Mucosa of rectum (tissue), 2 donors: ENCODE results near the gene PSG4.
"Not testable (repeated sequence)": the region's sequence is repeated elsewhere in the genome, so short reads cannot be mapped to it uniquely, and the experiment has no call there.

ENCODE experiments used
- H3K27ac ChIP-seq, 2 donors: one replicate each; pipeline ENCODE4 v1.7.0; 2013; ENCODE audit warnings: inconsistent platforms in 2 of 2, low read depth in 2 of 2, low read length in 2 of 2
- H3K27me3 ChIP-seq, 2 donors: one replicate each; pipeline ENCODE4 v1.7.0; 2013; ENCODE audit warnings: low read length in 2 of 2; ENCODE audit not compliant: control insufficient read depth in 2 of 2, insufficient read depth in 2 of 2
- H3K36me3 ChIP-seq, 2 donors: one replicate each; pipeline ENCODE4 v1.7.0; 2013; ENCODE audit warnings: low read length in 2 of 2; ENCODE audit not compliant: control insufficient read depth in 2 of 2, insufficient read depth in 2 of 2
- H3K4me1 ChIP-seq, 2 donors: one replicate each; pipeline ENCODE4 v1.7.0; 2013; ENCODE audit warnings: low read length in 2 of 2, mild to moderate bottlenecking in 1 of 2; ENCODE audit not compliant: control insufficient read depth in 2 of 2, insufficient read depth in 2 of 2
- H3K4me3 ChIP-seq, 2 donors: one replicate each; pipeline ENCODE4 v1.7.0; 2013; ENCODE audit warnings: low read length in 2 of 2
- H3K9ac ChIP-seq, 2 donors: one replicate each; pipeline ENCODE4 v1.7.0; 2013; ENCODE audit warnings: low read length in 2 of 2, low read depth in 1 of 2, mild to moderate bottlenecking in 1 of 2
- H3K9me3 ChIP-seq, 2 donors: one replicate each; pipeline ENCODE4 v1.7.0; 2013; ENCODE audit warnings: low read length in 2 of 2; ENCODE audit not compliant: control insufficient read depth in 2 of 2
- donor health status: healthy.
- donor health status: Normal muscosa, but diverticular disease.

Gene PSG4

GRCh38 chr19:43165906-43166305, 39.5 kb downstream of the PSG4 start:
- not testable (repeated sequence) for H3K4me3 ChIP-seq, H3K4me1 ChIP-seq, H3K36me3 ChIP-seq, H3K27me3 ChIP-seq, H3K9ac ChIP-seq, H3K27ac ChIP-seq, H3K9me3 ChIP-seq

- H3K4me3 ChIP-seq, H3K36me3 ChIP-seq, H3K9ac ChIP-seq, H3K4me1 ChIP-seq, H3K27me3 ChIP-seq, H3K9me3 ChIP-seq, H3K27ac ChIP-seq: not testable (repeated sequence)
These were observed 42.3 kb downstream of the PSG4 start for GRCh38 chr19:43163135-43163534.

- not testable (repeated sequence) for H3K9me3 ChIP-seq, H3K9ac ChIP-seq, H3K27ac ChIP-seq, H3K4me3 ChIP-seq, H3K27me3 ChIP-seq, H3K4me1 ChIP-seq, H3K36me3 ChIP-seq
These were observed 43.2 kb downstream of the PSG4 start for GRCh38 chr19:43162261-43162660.

GRCh38 chr19:43152214-43152613, 53.2 kb downstream of the PSG4 start:
- Histone ChIP-seq H3K9me3 (no peaks in the 10 kb centered on the region), H3K9ac (no peak overlapping the region), H3K27ac (no peak overlapping the region), H3K4me1 (no peaks in the 10 kb centered on the region), H3K4me3 (no peak overlapping the region), H3K27me3 (no peaks in the 10 kb centered on the region), H3K36me3 (no peaks in the 10 kb centered on the region)

- H3K4me3 ChIP-seq, H3K9me3 ChIP-seq, H3K27me3 ChIP-seq, H3K27ac ChIP-seq, H3K36me3 ChIP-seq, H3K9ac ChIP-seq, H3K4me1 ChIP-seq: not testable (repeated sequence)
These were observed 55.6 kb downstream of the PSG4 start for GRCh38 chr19:43149788-43150187.

- no peaks in the 10 kb centered on the region for H3K27me3 ChIP-seq
- H3K4me3 ChIP-seq: no peak overlapping the region
- H3K27ac ChIP-seq: no peak overlapping the region
- no peaks in the 10 kb centered on the region for H3K9me3 ChIP-seq
- no peaks in the 10 kb centered on the region for H3K36me3 ChIP-seq
- no peaks in the 10 kb centered on the region for H3K4me1 ChIP-seq
- H3K9ac ChIP-seq: no peak overlapping the region
These were observed 57.2 kb downstream of the PSG4 start for GRCh38 chr19:43148233-43148632.
